Measurements from ENCODE around the gene RCBTB2. TPM values are rescaled to one million over a fixed set of nuclear protein-coding genes. Genes with fewer than 3 reads are reported as not detected.

RCBTB2 gene
- total and polyA plus RNA-seq, 9 of the 15 experiments (the other 6 are each of a cell fraction or from before 2014, with no cell fraction given), result 0.91 to 3.3 (median 1.5) TPM

DNA sequence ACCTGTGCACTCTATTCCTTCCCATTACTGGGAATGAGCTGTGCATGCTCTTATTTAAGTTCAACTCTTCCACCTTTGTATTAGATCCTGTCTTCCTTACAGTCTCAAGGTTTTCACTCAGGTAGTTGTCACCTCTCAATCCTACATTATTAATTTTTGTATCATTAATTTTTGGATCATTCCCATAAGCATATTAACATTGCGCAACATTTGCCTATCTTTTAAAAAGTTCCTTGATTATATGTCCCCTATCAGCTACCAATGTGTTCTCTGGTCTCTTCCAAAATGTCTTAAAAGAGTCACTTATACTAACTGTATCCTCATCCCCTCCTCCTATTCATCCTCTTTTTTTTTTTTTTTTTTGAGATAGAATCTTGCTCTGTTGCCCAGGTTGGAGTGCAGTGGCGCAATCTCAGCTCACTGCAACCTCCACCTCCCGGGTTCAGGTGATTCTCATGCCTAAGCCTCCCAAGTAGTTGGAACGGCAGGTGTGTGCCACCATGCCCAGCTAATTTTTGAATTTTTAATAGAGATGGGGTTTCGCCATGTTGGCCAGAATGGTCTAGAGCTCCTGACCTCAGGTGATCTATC lies 2.1 kb upstream of the RCBTB2 start:
- WGBS (ENCODE audit: insufficient coverage, low coverage, missing lambda C conversion rate), result 50% methylated on average over 2 of the region's 5 CpGs
- no peaks in the 10 kb centered on the region for H3K9me3 ChIP-seq (replicated peaks; ENCODE audit: control insufficient read depth, insufficient read depth, low read depth, low read length)
- no peaks in the 10 kb centered on the region for H3K27me3 ChIP-seq (ENCODE audit: control insufficient read depth in 2 of 2, insufficient read depth in 2 of 2, low read length in 2 of 2)
- H4K20me1 ChIP-seq (replicated peaks; ENCODE audit: control insufficient read depth, insufficient read depth, low read length), result no peaks in the 10 kb centered on the region
- POLR2A ChIA-PET, result no interaction called here
- no peaks in the 10 kb centered on the region for H3K9me1 ChIP-seq (ENCODE audit: control insufficient read depth, insufficient read depth, low read length)
- no peak overlapping the region for H3K27ac ChIP-seq (ENCODE audit: extremely low read depth, low read depth, low read length)
- peaks cover 5 to 7% of the 10 kb centered on the region in 2 experiments; a peak in 4 of 5 replicates for H3K4me1 ChIP-seq (replicated peaks in 1 of 2; ENCODE audit: control insufficient read depth in 2 of 2, insufficient read depth in 2 of 2, low read length in 2 of 2)
- FAIRE-seq, result no peak
- ATAC-seq, result no peak
- CTCF ChIA-PET (ENCODE audit: low intra/inter-chr PET ratio), result no interaction called here
- no peak overlapping the region for H3K4me2 ChIP-seq (ENCODE audit: insufficient read depth, low read length)
- intact Hi-C loops (cut with micrococcal nuclease) (loop anchor here (5.0 kb wide), 1 partner anchor 42 kb away; no protein-coding TSS in a partner anchor), in situ Hi-C loops (cut with MboI) (no loop called here)
- no peak overlapping the region for H3K9ac ChIP-seq (ENCODE audit: insufficient read depth in 1 of 2, low read depth in 2 of 2, low read length in 2 of 2)
- no peak for DNase-seq (ENCODE audit: extremely low read depth in 1 of 4, low spot score in 3 of 4)
- H3K4me3 ChIP-seq, result no peak overlapping the region
- no TSS peak for BruUV-seq (replicated peaks)
- no peak overlapping the region for H2AFZ ChIP-seq (ENCODE audit: low read depth, low read length)
- H3K79me2 ChIP-seq (ENCODE audit: control insufficient read depth, insufficient read depth, low read length), result no peaks in the 10 kb centered on the region
- TF ChIP-seq ATF1 (CRISPR knock-in tag; IDR thresholded peaks at IDR 0.05) (no peak), ATF1 (tag; IDR thresholded peaks at IDR 0.05) (no peak), CEBPB (tag; IDR thresholded peaks at IDR 0.05) (peak; percentile 91), ILF3 (IDR thresholded peaks at IDR 0.05; ENCODE audit: borderline replicate concordance) (no peak), GATA2 (CRISPR knock-in tag; IDR thresholded peaks at IDR 0.05) (no peak), GABPB1 (CRISPR knock-in tag; IDR thresholded peaks at IDR 0.05) (no peak), ZNF431 (CRISPR knock-in tag; IDR thresholded peaks at IDR 0.05) (no peak), CBX2 (IDR thresholded peaks at IDR 0.05; ENCODE audit: insufficient read depth, low read length, poor library complexity, severe bottlenecking) (no peak), LEF1 (IDR thresholded peaks at IDR 0.05) (no peak), PTBP1 (IDR thresholded peaks at IDR 0.05; ENCODE audit: low read depth, low read length) (no peak), CEBPG (CRISPR knock-in tag; IDR thresholded peaks at IDR 0.05) (no peak), CEBPG (tag; conservative IDR thresholded peaks at IDR 0.05 in 1 of 2, IDR thresholded peaks at IDR 0.05 in 1 of 2) (peak; percentile 50 to 97)
- TF ChIP-seq, protein P1, sequence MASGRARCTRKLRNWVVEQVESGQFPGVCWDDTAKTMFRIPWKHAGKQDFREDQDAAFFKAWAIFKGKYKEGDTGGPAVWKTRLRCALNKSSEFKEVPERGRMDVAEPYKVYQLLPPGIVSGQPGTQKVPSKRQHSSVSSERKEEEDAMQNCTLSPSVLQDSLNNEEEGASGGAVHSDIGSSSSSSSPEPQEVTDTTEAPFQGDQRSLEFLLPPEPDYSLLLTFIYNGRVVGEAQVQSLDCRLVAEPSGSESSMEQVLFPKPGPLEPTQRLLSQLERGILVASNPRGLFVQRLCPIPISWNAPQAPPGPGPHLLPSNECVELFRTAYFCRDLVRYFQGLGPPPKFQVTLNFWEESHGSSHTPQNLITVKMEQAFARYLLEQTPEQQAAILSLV (tag; IDR thresholded peaks at IDR 0.05), result 0 out of 2 replicates have a peak, but pooled peaks have one; percentile 39
- H3K36me3 ChIP-seq (ENCODE audit: control insufficient read depth, insufficient read depth, low read length), result no peaks in the 10 kb centered on the region
